ENCODE results near the gene CALML6.
"Not testable (repeated sequence)": the region's sequence is repeated elsewhere in the genome, so short reads cannot be mapped to it uniquely, and the experiment has no call there.

CALML6 gene

DNA sequence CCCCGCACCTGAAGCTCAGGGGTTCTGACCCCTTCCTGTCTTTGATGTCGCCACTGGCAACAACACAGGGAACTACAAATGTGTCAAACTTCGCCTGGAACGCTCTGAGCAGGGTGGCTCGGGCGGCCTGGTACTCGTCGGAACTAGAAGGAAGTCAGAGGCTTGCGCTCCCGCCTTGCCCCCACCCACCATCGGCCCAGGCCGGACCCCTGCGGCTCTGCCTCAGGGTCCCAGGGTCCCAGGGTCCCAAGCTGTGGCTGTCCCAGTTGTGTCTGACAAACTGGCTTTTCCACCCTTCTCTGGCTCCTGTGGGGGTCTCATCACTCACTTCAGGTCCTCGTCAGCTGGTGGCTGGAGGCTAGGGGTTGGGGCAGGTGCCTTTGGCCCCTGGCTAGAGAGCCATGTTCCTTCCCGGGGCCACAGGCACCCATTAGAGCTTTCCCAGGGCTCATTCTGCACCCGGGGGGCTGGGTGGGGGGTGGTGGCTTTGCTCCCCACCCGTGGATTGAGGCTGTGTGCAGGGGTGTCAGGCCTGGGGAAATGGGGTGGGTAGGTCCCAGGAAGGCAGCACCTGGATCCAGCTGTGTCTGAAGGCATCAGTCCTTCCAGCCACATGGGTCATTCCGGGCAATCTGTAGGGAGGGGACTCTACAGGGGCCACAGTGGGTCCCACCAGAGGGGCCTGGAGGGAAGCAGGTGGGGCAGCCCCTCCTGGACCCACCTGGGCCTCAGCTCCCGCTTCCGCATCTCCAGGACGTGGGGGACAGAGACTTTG, 12.0 kb downstream of the CALML6 start:
- no peak for FAIRE-seq

DNA sequence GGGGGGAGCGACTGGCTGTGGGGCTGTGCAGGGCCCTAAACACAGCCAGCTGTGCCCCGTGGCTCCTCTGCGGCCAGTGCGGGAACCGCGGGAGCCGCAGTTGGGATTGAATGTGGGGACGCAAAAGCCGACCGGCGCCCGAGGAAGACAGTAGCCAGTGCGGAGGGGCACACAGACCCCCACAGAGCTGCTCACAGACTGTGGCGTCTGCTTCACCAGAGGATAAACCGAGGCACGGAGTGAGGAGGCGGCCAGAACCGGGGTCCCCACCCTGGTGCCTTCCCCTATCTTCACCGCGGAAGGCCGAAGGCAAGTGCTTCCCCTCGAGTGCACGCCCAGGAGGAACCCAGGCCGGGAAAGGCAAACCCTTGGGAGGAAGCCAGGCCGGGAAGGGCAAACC, 12.7 kb downstream of the CALML6 start:
- no peak for FAIRE-seq

DNA sequence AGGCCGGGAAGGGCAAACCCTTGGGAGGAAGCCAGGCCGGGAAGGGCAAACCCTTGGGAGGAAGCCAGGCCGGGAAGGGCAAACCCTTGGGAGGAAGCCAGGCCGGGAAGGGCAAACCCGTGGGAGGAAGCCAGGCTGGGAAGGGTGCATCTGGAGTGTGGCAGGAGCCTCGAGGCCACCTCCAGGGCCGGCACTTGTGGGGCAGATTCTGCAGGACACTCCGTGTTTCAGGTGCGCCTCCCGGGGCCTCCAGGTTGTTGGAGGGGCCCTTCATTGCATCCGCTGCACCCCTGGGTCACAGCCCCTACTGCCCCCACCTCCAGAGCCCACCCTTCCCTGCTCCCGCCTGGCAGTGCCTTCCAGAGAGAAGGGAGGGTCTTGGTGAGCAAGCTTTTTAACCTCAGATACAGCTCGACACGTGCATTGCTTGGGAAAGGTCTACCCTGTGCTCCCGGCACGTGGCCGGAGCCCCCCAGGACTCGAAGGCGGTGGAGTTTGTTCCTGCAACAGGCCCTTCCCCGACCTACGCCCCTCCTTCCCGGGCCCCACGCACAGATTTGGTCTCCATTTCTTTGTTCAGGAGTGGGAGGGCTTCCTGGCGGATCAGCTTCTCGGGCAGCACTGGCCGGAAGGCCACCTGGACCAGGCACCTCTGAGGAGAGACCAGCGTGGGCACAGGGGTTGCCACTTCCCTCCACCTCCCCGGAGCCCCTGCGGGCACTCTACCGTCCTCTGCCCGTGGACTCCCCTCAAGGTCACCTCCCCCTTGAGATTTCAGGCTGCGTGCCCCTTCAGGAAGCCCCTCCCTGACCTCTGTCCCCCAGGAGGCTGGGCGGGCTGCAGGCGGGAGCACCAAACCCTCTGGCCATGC, 13.4 kb downstream of the CALML6 start:
- no peak for FAIRE-seq

DNA sequence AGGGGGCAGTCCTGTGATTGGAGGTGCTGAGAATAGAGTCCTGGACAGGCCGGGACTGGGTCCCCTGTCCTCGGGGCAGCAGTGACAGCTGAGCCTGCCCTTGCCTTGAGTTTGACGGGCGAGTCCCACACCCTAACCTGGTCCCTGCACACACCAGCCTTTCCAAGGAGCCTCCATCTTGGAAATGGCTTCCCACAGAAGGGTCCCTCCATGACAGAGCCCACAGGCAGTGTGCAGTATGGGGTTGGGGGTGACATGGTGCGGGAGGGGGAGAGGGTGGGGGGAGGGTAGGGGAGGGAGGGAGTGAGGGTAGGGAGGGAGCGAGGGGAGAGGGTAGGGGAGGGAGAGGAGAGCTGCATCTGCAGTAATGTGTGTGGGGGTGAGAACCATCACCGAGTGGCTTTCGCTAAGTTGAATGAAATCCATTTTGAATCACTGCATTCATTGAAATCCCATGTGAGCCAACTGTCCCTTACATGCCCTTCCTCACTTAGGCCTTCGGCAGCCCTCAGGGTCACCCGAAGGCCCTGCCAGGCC, 14.1 kb downstream of the CALML6 start:
- FAIRE-seq, result no peak

DNA sequence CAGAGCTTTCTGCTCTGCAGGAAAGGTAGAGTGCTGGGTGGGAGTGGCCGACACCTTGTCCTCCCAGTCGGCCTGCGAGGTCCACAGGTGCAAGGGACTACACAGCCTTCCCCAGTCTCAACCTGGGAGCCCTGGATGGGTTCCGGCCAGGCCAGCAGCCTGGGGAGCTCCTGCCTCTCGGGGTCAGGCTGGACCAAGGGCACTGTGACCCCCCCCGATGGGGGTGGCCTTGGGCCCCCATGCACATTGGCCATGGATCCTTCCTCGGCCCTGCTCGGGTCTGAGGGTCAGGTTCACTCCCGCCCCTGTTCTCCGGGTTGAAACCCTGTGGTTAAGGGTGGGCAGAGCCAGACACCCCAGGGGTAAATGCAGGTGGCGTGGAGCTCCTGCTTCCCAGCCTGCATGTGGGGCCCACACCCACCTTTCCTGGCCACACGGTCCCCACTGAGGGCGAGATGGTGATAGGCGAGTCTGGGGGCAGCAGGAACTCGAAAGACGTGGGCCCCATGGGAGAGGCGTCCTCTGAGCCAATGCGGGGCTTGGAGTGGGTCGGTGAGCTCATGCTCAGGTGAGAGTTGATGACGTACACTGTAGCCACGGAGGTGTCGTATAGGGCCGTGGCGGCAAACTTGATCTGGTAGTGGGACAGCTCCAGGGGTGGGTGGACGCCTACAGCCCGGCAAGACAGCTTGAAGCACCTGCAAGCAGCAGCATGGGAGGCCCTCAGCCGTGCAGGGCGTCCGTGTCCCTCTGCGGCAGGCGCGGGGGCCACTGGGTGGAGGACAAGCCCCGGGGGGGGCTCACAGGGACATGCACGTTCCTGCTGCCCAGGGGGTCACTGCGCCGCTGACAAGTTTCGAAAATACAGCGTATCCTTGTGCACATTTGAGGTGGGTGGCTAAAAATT, 14.8 kb downstream of the CALML6 start:
- FAIRE-seq, result no peak

DNA sequence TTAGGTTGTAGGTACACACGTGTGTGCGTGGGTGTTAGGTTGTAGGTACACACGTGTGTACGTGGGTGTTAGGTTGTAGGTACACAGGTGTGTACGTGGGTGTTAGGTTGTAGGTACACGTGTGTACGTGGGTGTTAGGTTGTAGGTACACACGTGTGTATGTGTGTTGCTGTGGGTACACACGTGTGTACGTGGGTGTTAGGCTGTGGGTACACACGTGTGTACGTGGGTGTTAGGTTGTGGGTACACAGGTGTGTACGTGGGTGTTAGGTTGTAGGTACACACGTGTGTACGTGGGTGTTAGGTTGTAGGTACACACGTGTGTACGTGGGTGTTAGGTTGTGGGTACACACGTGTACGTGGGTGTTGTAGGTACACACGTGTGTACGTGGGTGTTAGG, 19.8 kb downstream of the CALML6 start:
- not testable (repeated sequence) for FAIRE-seq

DNA sequence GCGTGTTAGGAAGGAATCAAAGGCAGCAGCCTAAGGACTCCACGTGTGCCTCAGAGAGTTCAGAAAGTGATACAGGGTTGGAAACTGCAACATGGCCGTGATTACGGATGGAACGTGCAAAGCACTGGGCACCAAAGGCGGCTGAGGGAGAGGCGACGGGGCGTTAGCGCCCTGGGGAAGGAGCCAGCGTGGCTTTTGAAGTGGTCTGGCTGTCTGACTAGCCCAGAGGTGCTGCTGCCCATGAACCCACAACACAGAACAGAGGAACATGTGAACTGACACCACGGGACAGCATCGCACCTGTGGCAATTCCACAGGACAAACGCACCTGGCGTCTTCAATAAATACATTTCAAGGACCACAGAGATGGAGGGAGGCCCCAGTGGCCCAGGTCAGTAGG, 22.0 kb downstream of the CALML6 start:
- FAIRE-seq, result no peak

DNA sequence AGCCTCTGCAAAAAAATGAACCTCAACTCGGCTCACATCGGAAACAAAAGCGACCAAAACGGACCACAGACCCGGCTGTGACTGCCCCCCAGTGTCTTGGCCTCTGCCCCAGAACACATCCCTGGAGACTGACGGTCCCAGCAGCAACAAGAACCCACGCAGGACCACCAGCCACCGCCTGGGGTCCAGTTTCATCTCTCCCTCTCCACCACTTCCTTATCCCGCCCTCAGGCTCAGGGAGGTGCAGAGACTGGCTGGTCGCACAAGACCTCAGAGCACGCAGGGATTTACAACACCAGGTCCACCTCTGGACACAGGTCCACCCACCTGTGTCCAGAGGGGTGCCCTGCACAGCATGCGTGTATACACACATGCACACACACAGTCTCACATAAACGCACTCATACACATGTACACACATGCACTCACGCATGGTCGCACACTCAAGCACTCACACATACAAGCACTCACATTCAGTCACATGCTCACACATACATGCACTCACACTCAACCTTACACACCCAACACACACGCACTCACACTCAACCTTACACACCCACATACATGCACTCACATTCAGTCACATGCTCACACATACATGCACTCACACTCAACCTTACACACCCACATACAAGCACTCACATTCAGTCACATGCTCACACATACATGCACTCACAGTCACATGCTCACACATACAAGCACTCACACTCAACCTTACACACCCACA, 22.7 kb downstream of the CALML6 start:
- no peak for FAIRE-seq

DNA sequence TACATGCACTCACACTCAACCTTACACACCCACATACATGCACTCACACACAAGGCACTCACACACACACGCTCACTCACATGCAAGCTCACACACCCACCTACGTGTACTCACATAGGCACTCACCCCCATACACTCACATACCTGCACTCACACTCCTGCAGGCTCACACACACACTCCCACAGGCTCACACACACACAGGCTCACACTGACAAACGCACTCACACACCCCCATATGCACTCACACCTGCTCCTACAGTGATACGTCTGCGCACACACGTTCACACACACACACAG, 23.2 kb downstream of the CALML6 start:
- no peak for FAIRE-seq

DNA sequence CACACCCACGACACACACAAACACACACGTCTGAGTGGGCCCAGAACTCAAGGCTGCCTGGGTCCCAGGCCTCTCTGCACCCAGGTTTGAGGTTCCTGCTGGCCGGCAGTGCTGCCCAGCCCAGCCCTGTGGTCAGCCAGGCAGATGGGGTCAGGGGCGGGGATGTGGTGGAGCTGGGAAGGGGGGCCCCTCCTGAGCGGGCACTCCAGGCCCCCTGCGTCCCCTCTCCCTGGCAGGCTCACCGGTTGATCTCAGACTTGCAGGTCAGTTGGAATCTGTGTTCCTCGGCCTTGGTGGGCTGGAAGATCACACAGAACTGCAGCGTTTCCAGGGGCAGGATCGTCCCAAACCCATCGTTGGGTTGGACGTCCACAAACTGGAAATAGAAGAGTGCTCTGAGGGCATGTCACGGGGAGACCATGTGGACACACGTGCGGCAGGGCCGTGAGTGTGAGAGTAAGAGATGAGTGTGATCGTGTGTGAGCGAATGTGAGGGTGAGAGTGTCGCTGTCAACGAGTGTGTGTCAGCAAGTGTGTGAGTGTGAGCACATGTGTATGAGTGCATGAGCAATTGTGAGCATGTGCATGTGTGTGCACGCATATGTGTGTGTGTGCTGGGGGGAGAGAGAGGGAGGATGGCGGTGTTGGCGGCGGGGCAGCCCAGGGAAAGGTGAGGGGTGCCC, 23.7 kb downstream of the CALML6 start:
- no peak for FAIRE-seq

DNA sequence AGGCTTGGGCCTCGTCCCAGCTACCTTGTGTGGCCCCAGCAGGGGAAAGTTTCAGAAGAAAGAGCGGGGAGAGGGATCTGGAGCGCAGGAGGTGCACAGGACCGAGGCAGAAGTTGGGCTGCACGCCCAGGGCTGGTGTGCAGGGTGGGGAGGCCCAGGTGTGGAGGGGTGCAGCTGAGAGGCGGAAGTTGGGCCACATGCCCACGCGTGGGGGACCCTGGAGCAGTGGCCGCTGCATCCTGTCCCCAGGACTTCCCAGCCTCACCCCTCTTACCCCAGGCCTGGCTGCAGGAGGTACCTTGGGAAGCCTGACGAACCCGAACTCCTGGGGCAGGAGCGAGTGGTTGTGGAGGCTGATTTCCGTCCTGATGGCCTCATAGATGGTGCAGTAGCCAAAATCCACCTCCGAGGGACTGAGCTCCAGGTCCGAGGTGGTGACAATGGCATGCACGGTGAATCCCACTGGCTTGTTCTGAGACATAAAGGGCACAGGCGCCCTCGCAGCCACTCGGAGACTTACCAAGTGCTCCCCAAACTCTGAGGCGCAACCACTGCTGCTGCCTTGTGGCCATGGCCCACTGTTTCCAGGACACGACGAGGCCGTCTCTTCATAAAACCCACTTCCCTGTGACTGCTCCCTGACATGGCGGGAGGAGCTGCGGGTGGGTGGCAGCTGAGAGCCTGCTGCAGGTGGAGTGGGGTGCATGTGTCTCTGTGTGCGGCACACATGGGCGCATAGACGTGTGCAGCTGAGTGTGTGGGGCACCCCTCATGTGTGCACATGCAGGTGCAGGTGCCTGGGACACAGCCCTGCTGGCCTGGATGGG, 24.4 kb downstream of the CALML6 start:
- no peak for FAIRE-seq

DNA sequence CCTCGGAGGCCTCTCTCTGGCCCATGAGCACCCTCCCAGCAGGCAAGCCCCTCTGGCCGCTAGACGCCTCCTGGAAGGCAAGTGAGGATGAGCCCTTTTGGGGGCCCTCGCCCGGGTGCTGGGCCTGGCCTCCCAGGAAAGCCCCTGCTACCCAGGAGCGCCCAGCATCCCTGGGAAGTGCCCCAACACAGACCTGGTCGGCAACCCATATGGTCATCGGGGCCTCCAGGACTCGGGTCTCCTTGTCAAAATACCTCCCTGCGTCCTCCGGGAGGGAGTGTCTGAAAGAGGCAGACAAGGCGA, 25.0 kb downstream of the CALML6 start:
- no peak for FAIRE-seq

DNA sequence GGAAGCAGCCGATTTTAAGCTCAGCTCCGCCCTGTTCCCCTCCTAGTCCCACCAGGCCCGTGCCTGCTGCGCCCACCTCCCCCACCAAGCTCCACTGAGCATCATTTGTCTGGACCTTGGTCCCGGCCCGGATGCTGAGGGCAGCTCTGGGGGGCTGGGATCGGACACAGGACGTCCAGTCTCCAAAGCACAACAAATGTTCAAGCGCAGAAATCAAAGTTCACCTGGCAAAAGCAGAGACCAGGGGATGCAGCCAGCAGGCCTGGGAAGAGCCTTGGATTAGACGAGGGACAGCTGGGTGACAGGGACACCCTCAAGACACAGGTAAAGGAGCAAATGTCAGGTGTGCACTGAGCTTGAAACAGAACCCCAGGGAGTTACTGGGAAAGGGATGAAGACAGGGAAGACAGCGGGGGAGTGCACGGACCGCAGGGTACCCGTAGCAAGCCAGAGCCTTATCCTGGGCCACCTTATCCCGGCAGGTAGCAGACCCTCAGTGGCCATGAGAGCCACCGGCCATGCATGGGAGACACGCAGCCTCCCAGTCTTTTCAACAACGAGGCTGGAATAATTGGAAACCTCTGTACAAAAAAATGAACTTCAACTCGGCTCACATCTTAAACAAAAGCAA, 26.3 kb downstream of the CALML6 start:
- FAIRE-seq, result no peak

DNA sequence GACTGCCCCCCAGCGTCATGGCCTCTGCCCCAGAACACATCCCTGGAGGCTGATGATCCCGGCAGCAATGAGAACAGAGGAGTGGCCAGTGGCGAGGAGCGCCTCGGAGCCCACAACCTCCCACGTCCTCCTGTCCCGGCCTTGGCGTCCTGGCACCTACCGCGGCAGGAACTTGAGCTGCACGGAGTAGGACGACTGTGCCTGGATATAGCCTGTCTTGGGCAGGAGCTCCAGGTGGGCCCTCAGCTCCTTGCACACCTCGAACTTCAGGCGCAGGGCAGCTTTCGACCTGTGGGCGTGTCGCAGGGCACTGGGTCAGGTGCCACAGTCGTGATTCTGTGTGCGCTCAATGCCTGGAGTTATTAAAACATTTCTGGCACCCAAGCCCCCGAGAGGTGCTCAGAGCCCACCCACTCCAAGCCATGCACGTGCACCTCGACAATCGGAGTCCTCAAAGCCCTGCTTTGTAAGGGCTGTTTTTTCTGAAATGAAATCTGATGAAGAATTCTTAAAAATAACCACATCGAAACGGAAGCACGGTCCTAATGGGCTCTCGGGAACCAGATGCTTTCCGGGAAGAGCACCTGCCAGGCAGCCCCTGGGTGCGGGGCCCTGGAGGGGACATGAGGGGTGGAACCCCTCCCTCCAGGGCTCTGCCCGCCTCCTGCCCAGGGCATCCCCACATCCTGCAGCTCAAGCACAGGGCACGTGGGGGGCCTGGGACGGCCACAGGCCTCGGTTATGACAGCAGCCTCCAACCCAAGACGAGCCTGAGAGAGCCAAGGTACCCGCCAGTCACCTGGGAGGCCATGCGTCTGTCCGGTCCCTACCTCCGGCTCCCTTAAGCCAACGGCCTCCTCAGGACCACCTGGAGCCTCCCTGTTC, 27.1 kb downstream of the CALML6 start:
- no peak for FAIRE-seq

DNA sequence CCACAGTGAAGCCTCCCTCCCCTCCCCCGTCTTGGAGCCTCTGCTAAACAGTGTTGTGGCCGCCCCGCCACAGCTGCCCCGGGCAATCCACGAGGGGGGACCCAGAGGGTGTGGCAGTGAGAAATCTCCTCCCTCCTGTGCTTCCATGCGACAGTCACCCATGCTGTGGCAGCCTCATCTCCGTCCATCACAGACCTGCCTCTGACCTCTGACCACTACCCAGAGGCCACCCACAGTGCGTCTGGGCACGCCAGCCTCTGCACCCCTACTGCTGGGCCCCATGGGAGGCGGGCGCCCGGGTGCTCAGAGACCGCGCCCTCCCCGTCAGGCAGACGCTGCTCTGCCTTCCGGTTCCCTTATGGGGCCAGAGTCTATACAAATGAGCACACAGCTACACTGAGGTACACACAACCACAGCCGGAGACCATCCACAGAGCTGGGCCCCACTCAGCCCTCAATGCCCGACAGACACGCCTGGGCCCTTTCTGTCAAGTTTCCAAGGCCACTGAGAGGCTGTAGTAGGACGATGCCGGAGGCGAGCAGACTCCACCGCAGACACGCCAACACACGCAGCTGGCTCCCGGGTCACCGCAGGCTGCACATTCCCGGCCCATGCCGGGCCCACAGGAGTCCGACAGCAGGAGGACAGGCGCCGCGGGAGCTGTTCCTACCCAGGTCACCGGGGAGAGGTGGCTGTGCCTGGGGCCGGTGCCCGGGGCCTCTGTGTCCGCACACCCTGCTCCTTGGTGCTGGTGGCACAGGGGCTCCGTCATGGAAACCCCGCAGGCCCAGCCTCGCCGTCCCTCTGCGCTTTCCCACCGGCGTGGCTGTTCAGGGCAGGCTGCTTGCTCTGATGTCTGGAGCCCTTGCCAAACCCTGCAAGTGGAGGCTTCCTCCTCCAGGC, 27.9 kb downstream of the CALML6 start:
- FAIRE-seq, result no peak

DNA sequence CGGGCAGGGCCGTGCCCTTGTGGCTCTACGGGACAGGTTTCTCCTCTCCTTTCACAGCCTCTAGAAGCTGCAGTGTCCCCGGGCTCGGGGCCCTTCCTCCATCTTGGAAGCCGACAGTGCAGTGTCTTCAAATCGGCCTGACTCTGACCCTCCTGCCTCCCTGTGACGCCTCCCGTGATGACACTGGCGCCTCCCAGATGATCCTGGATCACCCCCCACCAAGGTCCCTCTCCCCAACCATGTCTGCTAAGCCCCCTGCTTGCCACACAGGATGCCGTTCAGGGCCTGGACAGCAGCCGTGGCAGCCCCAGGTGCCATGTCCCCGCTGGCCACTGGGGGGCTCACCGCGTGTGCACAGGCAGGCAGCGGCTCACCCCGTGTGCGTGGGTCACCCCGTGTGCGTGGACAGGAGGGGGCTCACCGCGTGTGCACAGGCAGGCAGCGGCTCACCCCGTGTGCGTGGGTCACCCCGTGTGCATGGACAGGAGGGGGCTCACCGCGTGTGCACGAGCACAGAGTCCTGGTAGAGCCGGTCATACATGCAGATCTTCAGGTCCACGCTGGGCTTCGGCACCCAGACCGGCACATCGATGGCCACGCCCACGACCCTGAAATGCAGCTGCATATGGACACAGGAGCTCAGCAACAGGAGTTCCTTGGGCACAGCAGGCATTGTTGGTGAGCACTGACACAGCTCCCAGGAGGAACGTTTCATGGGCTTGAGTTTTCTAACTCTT, 28.9 kb downstream of the CALML6 start:
- no peak for FAIRE-seq

DNA sequence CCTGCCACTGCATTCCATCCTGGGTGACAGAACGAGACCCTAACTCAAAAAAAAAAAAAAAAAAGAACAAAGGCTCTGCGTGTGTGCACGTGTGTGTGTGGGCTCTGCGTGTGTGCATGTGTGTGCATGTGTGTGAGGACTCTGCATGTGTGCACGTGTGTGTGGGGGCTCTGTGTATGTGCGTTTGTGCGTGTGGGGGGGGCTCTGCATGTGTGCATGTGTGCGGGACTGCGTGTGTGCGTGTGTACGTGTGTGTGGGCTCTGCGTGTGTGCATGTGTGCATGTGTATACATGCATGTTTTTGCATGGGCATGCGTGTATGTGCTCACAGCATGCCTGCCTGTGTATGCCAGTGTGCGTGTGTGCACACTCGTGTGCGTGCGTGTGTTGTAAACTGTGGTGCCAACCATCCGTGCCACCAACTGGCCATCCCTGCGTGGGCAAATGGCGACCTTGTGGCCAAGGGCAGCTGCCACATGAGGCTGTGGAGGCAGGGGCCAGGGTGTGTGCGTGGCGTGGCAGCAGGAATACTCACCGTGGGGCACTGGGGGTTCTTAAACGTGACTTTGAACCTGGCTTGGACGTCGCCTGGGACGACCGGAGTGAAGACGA, 30.8 kb downstream of the CALML6 start:
- FAIRE-seq, result no peak

Data from A204.1 (cell line).